RWPE2 (cell line): ENCODE measurements around the gene COG8.
"Not testable (repeated sequence)": the region's sequence is repeated elsewhere in the genome, so short reads cannot be mapped to it uniquely, and the experiment has no call there.

Experiments used
- ATAC-seq: fragments of 200-7000 bp; cut with Tn5 transposase; 3 replicates; pipeline ENCODE4 v1.9.1; 2021; ENCODE audit warnings: low read depth
- DNase-seq: peaks from one replicate; pipeline ENCODE4 v3.0.0-alpha.2; 2020; ENCODE audit warnings: low spot score
- H3K27ac ChIP-seq: fragments of 450-650 bp; 2 replicates; pipeline ENCODE4 v1.5.1; 2017; ENCODE audit warnings: mild to moderate bottlenecking; ENCODE audit not compliant: poor library complexity, severe bottlenecking
- H3K27me3 ChIP-seq: fragments of 250-450 bp; sonication (Bioruptor Pico); 2 replicates; pipeline ENCODE4 v1.5.1; 2021; ENCODE audit warnings: mild to moderate bottlenecking, moderate library complexity; ENCODE audit not compliant: insufficient read depth, poor library complexity, severe bottlenecking
- H3K36me3 ChIP-seq: fragments of 250-450 bp; sonication (Bioruptor Pico); 2 replicates; pipeline ENCODE4 v1.5.1; 2020; ENCODE audit warnings: low read depth, mild to moderate bottlenecking, moderate library complexity
- H3K4me1 ChIP-seq: fragments of 250-450 bp; sonication (Bioruptor Pico); 2 replicates; pipeline ENCODE4 v1.5.1; 2021; ENCODE audit warnings: mild to moderate bottlenecking, moderate library complexity; ENCODE audit not compliant: insufficient read depth, poor library complexity, severe bottlenecking
- H3K4me3 ChIP-seq: fragments of 250-450 bp; sonication (Bioruptor Pico); 2 replicates; pipeline ENCODE4 v1.5.1; 2021; ENCODE audit warnings: mild to moderate bottlenecking, moderate library complexity; ENCODE audit not compliant: severe bottlenecking
- H3K9me3 ChIP-seq: fragments of 250-450 bp; sonication (Bioruptor Pico); 2 replicates; pipeline ENCODE4 v1.5.1; 2021; ENCODE audit warnings: mild to moderate bottlenecking, moderate library complexity; ENCODE audit not compliant: severe bottlenecking
- CTCF ChIP-seq: fragments of 450-650 bp; IDR thresholded peaks from one replicate; pipeline ENCODE4 v1.5.1; 2017; ENCODE audit warnings: mild to moderate bottlenecking, moderate library complexity; ENCODE audit not compliant: poor library complexity, severe bottlenecking

COG8 gene

GRCh38 chr16:69301187-69301586 is 38.2 kb downstream of the COG8 start:
- no peak for TF ChIP-seq CTCF
- DNase-seq (no peak), ATAC-seq (no peak)

GRCh38 chr16:69298261-69298660 is 41.1 kb downstream of the COG8 start:
- no peaks in the 10 kb centered on the region for H3K9me3 ChIP-seq

More at GRCh38 chr16:69301187-69301586, 38.2 kb downstream of the COG8 start:
- Histone ChIP-seq H3K4me1 (no peaks in the 10 kb centered on the region), H3K9me3 (no peaks in the 10 kb centered on the region), H3K4me3 (no peak overlapping the region), H3K27me3 (no peaks in the 10 kb centered on the region), H3K36me3 (peaks cover 22% of the 10 kb centered on the region; the same call in 1 of the 2 replicates), H3K27ac (no peak overlapping the region)

GRCh38 chr16:69296771-69297170 is 42.6 kb downstream of the COG8 start:
- ATAC-seq, H3K4me1 ChIP-seq, H3K4me3 ChIP-seq, DNase-seq, H3K27me3 ChIP-seq, H3K9me3 ChIP-seq, H3K27ac ChIP-seq: not testable (repeated sequence)
- peaks cover 10% of the 10 kb centered on the region; the same call in 1 of the 2 replicates for H3K36me3 ChIP-seq

More at GRCh38 chr16:69298261-69298660, 41.1 kb downstream of the COG8 start:
- Histone ChIP-seq H3K27me3 (no peaks in the 10 kb centered on the region), H3K36me3 (peaks cover 13% of the 10 kb centered on the region; the same call in 1 of the 2 replicates), H3K4me1 (no peaks in the 10 kb centered on the region), H3K4me3 (no peak overlapping the region), H3K27ac (no peak overlapping the region)
- no peak for TF ChIP-seq CTCF
- no peak for ATAC-seq
- DNase-seq = no peak

- no peak for TF ChIP-seq CTCF
- no peaks in the 10 kb centered on the region for H3K4me1 ChIP-seq
- H3K27me3 ChIP-seq = no peaks in the 10 kb centered on the region
- H3K4me3 ChIP-seq = no peak overlapping the region
- H3K27ac ChIP-seq = no peak overlapping the region
- H3K9me3 ChIP-seq = no peaks in the 10 kb centered on the region
- no peaks in the 10 kb centered on the region for H3K36me3 ChIP-seq
- ATAC-seq (no peak; the same call in 2 of the 3 replicates), DNase-seq (no peak)
Observed at GRCh38 chr16:69294051-69294450, 45.3 kb downstream of the COG8 start.

- H3K36me3 ChIP-seq = peaks cover 2% of the 10 kb centered on the region; the same call in 1 of the 2 replicates
- H3K27me3 ChIP-seq = no peaks in the 10 kb centered on the region
- TF ChIP-seq CTCF = no peak
- DNase-seq (no peak), ATAC-seq (no peak)
- no peaks in the 10 kb centered on the region for H3K9me3 ChIP-seq
- H3K27ac ChIP-seq = no peak overlapping the region
- H3K4me3 ChIP-seq = no peak overlapping the region
- H3K4me1 ChIP-seq = no peaks in the 10 kb centered on the region
Observed at GRCh38 chr16:69293401-69293800, 46.0 kb downstream of the COG8 start.

GRCh38 chr16:69291657-69292056 is 47.7 kb downstream of the COG8 start:
- H3K36me3 ChIP-seq = peaks cover 11% of the 10 kb centered on the region; the same call in 1 of the 2 replicates
- H3K4me1 ChIP-seq, DNase-seq, ATAC-seq, H3K27me3 ChIP-seq, H3K27ac ChIP-seq, H3K9me3 ChIP-seq, H3K4me3 ChIP-seq: not testable (repeated sequence)
